ENCODE measurements around the gene SLAIN1.
"Not testable (repeated sequence)": the region's sequence is repeated elsewhere in the genome, so short reads cannot be mapped to it uniquely, and the experiment has no call there.

Gene SLAIN1

DNA sequence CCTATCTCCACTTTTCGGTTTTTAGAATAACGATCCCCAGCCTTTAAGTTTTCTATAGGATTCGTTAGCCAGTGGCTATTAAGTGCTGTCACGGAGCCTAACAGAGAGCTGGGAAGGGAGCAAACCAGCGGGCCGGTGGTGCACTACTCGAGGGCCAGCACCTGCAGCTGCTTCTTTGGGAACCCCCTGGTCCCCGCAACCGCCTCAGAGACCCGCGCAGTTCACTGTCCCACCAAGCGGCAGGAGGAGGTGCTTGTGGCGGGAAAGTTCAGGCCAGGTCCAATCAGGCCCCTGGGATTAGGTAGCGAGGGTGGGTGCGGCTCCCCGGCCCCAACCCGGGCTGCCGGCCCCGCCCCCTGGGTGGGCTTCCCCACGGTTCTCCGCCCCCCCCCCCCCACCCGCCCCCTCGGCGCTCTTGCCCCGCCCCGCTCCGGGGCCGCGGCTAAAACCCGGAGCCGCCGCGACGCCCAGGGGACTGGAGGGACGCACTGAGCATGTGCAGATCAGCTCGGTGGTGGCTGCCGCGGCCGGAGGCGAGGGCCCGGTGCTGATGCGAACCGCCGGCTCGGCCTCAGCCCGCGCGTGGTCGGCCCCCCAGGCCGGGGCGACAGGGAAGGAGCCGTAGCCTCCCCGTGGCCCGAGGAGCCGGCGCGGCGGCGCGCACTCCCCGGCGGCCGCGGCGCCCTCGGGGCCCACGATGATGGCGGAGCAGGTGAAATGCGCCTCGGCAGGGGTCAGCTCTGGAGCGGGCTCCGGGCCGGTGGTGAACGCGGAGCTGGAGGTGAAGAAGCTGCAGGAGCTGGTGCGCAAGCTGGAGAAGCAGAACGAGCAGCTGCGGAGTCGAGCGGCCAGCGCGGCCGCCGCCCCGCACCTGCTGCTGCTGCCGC lies at the start of gene SLAIN1:
Gene SLAIN1 (plus strand): TSS at position 471 of the 887 bp plus-strand sequence. CDS start 227 bp downstream, at position 698.
- peak; percentile 86 for DNase-seq

GRCh38 chr13:77650409-77650808 lies 47.1 kb upstream of the SLAIN1 start:
- DNase-seq: no peak

- DNase-seq: no peak
Measured at GRCh38 chr13:77653301-77653700, 44.2 kb upstream of the SLAIN1 start.

DNA sequence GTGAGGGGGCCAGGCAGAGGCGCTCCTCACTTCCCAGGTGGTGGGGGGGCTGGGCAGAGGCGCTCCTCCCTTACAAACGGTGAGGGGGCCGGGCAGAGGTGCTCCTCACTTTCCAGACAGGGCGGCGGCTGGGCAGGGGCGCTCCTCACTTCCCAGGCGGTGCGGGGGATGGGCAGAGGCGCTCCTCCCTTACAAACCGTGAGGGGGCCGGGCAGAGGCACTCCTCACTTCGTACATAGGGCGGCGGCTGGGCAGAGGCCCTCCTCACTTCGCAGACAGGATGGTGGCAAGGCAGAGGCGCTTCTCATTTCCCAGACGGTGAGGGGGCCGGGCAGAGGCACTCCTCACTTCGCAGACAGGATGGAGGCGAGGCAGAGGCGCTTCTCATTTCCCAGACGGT lies 37.5 kb upstream of the SLAIN1 start:
- DNase-seq: not testable (repeated sequence)

GRCh38 chr13:77660841-77661250 lies 36.6 kb upstream of the SLAIN1 start:
- no peak for DNase-seq

DNA sequence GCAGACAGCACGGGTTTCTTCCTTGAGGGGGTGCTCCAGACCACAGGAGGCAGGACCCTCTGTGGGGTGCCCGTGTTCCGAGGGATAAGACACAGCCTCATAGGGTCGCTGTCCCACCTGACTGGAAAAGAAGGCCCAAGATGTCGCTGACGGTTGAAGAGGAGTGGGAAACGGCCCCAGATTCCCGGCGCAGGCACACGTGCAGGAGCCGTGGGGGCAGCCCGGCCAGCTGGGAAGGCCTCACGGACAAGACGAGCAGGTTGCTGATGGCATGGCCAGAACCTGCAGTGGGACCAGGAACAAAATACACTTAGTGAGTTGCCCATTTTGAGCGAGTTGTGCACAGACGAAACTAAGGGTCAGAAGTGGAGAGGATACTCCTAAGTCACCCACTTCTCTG lies 35.2 kb upstream of the SLAIN1 start:
- not testable (repeated sequence) for DNase-seq

DNA sequence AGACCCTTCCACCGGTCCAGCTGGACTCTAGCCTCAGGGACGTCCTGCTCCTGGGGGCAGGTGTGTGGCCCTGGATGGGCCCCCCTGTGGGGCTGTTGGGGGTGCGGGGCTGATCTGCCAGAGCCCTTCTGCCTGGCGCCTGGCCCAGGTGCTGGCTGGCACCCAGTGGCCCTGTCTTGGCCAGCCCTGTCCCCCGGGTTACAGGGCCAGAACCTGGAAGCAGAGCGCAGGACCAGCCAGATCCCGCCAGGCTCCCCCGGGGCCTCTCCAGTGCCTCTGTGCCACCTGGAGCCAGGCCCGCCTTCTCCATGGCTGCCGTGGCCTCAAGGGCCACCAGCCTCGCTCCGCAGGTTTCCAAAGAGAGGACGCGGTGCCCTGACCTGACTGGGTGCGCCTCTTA lies 34.7 kb upstream of the SLAIN1 start:
- not testable (repeated sequence) for DNase-seq

DNA sequence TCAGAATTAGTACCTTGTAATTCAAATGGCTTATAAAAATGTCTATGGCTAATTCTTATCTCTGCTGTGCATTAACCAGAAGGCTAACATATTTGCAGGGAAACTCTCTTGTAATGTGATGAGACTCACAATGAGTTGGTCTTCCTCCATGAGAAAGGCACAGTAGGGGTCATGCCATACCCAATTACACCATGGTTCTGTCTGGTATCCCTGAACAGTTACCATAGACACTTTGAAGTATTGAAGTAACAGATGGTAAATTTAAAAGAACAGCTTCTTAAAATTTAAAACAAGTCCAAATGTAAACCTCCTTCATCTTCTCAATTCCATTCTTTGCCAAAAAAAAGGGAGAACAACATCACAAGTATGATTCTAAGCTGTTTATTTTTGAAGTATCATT lies 22.6 kb upstream of the SLAIN1 start:
- no peak for DNase-seq

DNA sequence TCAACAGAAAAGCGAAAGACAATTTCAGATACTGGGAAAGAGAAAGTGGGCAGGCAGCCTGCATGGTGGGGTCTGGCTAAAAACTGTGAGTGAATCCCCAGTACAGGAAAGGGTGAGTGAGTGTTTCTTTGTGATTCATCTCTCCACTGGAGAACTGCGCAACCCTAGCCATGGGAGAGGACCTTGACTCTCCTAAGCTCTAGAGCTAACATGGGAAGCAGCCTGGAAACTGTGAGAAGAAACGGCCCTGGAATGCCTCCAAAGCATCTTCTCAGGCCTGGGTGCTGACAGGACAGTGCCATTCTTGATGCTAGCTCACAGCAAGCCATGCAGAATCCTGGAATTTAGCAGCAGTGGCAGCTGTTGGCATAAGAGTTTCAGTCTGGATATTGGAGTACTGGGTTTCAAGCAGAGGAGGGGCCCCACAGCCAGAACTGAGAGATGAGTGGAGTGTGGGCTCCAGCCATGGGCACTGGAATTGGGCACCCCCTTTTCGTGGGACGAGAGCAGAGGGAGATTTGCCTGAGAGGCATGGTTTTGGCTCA lies 18.7 kb upstream of the SLAIN1 start:
- DNase-seq: no peak

DNA sequence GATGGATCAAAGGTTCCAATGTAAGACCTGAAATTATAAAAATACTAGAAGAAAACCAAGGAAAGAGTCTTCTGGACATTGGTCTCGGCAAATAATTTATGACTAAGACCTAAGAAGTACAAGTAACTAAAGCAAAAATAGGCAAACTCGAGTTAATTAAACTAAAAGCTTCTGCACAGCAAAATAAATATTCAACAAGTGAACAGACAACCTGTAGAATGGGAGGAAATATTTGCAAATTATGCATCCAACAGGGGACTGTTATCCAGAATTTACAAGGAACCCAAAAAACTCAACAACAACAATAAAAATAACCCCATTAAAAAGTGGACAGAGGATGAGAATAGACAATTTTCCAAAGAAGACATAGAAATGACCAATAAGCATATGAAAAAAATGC lies 9.7 kb upstream of the SLAIN1 start:
- no peak for DNase-seq

DNA sequence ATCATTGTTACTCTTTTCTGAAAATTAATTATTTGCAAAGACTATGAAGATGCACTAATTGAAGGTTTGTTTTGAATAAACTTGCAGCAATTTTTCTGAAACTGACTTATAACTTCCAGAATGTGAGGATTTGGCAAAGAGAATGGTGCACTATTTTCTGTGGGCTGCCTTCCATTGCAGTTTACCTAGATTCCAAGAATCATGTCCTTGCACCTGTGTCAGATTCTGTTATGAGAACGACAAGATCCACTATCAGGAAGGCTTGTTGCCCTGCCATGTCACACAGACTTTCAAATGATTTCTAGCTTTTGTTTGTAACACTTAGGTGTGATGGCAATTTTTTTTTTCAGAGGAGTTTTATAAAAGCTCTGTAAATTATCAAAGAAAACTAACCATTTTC lies 5.6 kb upstream of the SLAIN1 start:
- no peak for DNase-seq

- DNase-seq: no peak
Measured at GRCh38 chr13:77692746-77693448, 4.6 kb upstream of the SLAIN1 start.

- DNase-seq: no peak
Measured at GRCh38 chr13:77693449-77693940, 4.0 kb upstream of the SLAIN1 start.

GRCh38 chr13:77696006-77696878 lies 1.2 kb upstream of the SLAIN1 start:
- peak; percentile 23 for DNase-seq

DNA sequence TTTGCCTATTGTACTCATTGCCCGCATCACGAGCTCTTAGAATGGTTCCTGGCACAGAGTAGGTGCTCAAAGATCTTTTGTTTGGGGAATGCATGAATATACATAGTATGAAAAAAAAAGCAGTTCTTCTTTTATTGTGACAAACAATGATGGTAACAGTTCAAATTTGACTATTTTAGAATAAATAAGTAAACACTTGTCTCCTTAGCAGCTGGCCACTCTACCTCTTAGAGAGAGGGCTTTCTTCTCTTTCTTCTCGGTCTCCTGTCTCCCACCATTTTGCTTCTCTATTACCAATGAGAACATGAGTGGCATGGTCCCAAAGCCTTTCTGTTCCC lies 639 bp upstream of the SLAIN1 start:
- DNase-seq: no peak

GRCh38 chr13:77698201-77699058 lies 943 bp downstream of the SLAIN1 start:
- DNase-seq: peak; percentile 60

DNA sequence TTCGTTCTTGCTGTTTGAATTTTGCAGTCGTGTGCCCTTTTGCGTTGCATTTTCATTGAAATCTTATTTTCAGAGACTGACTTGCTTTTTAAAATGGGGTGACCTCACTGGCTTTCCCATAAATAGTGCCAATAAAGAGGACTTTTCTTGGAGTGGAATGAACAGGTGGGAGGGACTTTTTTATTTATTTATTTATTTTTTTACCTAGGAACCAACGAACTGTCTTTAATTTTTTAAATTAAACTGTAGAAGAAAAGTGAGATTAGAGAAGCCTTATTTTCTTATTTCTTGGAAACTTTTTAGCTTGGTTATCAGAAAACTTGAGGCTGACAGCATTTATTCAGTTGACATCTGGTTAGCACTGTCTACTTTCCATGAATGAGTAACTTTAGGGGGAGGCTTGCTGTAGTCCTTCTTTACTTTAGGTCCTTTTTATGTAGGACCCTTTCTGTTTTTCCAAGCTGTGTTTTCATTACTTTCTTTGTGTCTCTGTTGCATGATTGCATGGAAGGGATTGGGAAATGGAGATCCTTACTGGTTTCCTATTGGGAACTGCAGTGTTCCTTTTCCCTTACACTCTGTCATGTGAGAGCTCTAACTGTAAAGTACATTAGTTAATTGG lies 1.7 kb downstream of the SLAIN1 start:
- no peak for DNase-seq

- DNase-seq: no peak
Measured at GRCh38 chr13:77701305-77701704, 3.8 kb downstream of the SLAIN1 start.

DNA sequence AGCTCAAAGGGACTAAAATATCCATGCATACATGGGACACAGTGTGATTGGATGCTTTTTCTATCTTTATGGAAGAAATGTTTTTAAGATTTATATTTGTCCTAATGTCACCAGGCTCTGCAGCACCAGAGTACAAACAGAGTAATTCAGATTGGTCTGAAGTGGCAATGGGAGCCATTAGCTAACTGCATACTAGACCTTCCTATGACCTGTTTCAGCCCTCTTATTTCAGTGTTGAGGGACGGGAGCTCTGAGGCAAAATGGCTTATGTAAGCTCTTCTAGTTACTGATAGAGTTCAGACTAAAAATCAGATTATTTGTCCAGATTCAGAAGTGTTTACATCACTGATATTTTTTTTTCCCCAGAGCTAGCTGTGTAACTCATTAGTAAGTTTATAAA lies 4.9 kb downstream of the SLAIN1 start:
- no peak for DNase-seq

DNA sequence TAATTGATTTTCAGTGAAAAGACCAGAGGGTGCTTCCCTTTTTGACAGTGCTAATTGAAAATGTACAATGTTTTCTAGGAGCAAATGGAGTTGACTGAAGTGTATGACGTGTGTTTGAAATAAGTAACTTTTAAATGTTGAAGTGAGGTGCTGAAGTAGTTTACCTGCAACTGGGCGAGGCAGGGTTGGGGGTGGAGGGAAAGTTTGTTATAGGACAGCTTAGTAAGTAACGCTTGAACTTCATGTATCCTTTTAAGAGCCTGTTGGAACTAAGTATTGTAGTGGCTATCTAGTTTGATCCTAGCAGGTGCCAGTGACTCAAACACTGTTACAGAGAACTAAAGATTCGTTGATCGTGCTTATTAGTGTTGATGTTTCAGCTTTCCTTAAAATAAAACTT lies 5.9 kb downstream of the SLAIN1 start:
- DNase-seq: no peak

DNA sequence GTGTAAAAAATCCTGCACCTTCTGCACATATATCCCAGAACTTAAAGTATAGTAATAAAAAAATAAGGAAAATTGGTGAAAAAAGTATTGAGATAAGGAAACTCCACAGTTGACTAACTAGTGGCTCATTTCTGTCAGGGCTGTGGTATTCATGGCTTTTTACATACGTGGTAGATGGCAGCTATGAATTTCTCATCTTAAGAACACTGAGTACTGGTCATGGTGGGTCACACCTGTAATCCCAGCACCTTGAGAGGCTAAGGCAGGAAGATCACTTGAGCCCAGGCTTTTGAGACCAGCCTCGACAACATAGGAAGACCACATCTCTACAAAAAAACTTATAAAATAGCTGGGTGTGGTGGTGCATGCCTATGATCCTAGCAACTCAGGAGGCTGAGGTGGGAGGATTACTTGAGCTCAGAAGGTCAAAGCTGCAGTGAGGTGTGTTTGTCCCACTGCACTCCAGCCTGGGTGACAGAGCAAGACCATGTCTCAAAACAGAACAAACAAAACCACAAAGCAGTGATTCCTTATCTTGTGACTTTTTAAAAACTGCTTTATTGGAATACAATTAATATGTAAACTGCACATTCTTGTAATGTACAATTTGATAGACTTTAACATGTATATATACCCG lies 16.8 kb downstream of the SLAIN1 start:
- no peak for DNase-seq

All from activated T-cell treated with anti-CD3 and anti-CD28 coated beads, Interleukin-2, amount 50 U/mL, for 1 hour (primary cell).